Measurements from ENCODE around the gene CACNA2D4. TPM values are rescaled to one million over a fixed set of nuclear protein-coding genes. Genes with fewer than 3 reads are reported as not detected.

Gene CACNA2D4
- total RNA-seq, 1 experiment from 2014 or later, result 1.7 TPM

DNA sequence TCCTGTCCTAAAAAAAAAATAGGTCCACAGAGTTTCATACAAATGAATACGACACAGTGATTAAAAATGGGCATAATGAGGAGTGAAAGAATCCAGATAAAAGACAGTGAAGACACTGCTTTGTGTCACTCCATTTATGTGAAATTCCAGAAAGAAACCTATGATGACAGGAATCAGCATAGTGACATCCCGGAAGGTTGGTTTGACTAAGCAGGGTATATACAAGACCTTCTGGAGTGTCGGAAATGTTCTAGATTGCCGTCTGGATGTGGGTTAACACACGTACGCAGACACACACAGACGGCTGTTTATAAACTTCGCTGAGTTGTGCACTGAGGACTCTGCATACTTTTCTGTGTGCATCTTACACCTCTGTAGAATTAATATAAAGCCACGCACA is 13.2 kb upstream of the CACNA2D4 start:
- intact Hi-C loops (cut with micrococcal nuclease), result no loop called here
- H3K27ac ChIP-seq (ENCODE audit: low read depth, low read length), result no peak overlapping the region
- BruUV-seq (replicated peaks), result no TSS peak
- no peak overlapping the region for H2AFZ ChIP-seq (ENCODE audit: low read depth, low read length, poor library complexity, severe bottlenecking)
- no peaks in the 10 kb centered on the region for H3K9me3 ChIP-seq (ENCODE audit: control insufficient read depth in 1 of 2, insufficient read depth in 1 of 2, low read depth in 1 of 2, low read length in 2 of 2)
- no peaks in the 10 kb centered on the region for H3K36me3 ChIP-seq (ENCODE audit: control insufficient read depth in 1 of 2, insufficient read depth in 2 of 2, low read length in 2 of 2)
- CTCF ChIA-PET, result no interaction called here
- ATAC-seq, result no peak
- RAD21 ChIA-PET (ENCODE audit: low non-redundant PET in 1 of 2, low total read pairs in 2 of 2, uncharacterized antibody in 2 of 2, unreplicated experiment in 2 of 2), result no interaction called here
- H3K9me2 ChIP-seq (ENCODE audit: insufficient read depth), result no peaks in the 10 kb centered on the region
- H3K4me2 ChIP-seq (ENCODE audit: low read length), result no peak overlapping the region
- no peaks in the 10 kb centered on the region for H4K20me1 ChIP-seq (ENCODE audit: insufficient read depth)
- DNase-seq (ENCODE audit: low read depth, low spot score), result no peak
- POLR2A ChIA-PET, result no interaction called here
- no peaks in the 10 kb centered on the region for H3K79me2 ChIP-seq (ENCODE audit: insufficient read depth, low read length)
- H3K9ac ChIP-seq (ENCODE audit: low read length), result no peak overlapping the region
- no peaks in the 10 kb centered on the region for H3K27me3 ChIP-seq (ENCODE audit: insufficient read depth, low read length)
- no peak for TF ChIP-seq RAD21 (IDR thresholded peaks at IDR 0.05; ENCODE audit: low read depth)
- no peak for TF ChIP-seq SP1 (IDR thresholded peaks at IDR 0.05; ENCODE audit: low read depth)
- TF ChIP-seq CEBPB (IDR thresholded peaks at IDR 0.05; ENCODE audit: low read depth), result no peak
- TF ChIP-seq, protein P1, sequence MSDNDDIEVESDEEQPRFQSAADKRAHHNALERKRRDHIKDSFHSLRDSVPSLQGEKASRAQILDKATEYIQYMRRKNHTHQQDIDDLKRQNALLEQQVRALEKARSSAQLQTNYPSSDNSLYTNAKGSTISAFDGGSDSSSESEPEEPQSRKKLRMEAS (IDR thresholded peaks at IDR 0.05), result no peak
- no peak for TF ChIP-seq EGR1 (IDR thresholded peaks at IDR 0.05; ENCODE audit: low read depth)
- no peak for TF ChIP-seq ZNF274 (IDR thresholded peaks at IDR 0.05; ENCODE audit: low read depth, low read length)
- TF ChIP-seq, protein P2, sequence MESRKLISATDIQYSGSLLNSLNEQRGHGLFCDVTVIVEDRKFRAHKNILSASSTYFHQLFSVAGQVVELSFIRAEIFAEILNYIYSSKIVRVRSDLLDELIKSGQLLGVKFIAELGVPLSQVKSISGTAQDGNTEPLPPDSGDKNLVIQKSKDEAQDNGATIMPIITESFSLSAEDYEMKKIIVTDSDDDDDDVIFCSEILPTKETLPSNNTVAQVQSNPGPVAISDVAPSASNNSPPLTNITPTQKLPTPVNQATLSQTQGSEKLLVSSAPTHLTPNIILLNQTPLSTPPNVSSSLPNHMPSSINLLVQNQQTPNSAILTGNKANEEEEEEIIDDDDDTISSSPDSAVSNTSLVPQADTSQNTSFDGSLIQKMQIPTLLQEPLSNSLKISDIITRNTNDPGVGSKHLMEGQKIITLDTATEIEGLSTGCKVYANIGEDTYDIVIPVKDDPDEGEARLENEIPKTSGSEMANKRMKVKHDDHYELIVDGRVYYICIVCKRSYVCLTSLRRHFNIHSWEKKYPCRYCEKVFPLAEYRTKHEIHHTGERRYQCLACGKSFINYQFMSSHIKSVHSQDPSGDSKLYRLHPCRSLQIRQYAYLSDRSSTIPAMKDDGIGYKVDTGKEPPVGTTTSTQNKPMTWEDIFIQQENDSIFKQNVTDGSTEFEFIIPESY (IDR thresholded peaks at IDR 0.05; ENCODE audit: extremely low read depth, insufficient replicate concordance, low read length), result no peak
- TF ChIP-seq, protein P3, sequence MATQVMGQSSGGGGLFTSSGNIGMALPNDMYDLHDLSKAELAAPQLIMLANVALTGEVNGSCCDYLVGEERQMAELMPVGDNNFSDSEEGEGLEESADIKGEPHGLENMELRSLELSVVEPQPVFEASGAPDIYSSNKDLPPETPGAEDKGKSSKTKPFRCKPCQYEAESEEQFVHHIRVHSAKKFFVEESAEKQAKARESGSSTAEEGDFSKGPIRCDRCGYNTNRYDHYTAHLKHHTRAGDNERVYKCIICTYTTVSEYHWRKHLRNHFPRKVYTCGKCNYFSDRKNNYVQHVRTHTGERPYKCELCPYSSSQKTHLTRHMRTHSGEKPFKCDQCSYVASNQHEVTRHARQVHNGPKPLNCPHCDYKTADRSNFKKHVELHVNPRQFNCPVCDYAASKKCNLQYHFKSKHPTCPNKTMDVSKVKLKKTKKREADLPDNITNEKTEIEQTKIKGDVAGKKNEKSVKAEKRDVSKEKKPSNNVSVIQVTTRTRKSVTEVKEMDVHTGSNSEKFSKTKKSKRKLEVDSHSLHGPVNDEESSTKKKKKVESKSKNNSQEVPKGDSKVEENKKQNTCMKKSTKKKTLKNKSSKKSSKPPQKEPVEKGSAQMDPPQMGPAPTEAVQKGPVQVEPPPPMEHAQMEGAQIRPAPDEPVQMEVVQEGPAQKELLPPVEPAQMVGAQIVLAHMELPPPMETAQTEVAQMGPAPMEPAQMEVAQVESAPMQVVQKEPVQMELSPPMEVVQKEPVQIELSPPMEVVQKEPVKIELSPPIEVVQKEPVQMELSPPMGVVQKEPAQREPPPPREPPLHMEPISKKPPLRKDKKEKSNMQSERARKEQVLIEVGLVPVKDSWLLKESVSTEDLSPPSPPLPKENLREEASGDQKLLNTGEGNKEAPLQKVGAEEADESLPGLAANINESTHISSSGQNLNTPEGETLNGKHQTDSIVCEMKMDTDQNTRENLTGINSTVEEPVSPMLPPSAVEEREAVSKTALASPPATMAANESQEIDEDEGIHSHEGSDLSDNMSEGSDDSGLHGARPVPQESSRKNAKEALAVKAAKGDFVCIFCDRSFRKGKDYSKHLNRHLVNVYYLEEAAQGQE (IDR thresholded peaks at IDR 0.05; ENCODE audit: low read depth), result no peak
- no peak for TF ChIP-seq SIN3A (IDR thresholded peaks at IDR 0.05; ENCODE audit: low read depth)
- no peak for TF ChIP-seq POLR2A (IDR thresholded peaks at IDR 0.05; ENCODE audit: borderline replicate concordance, extremely low read depth, insufficient read depth, insufficient read length)
- no peak for TF ChIP-seq CBX3 (IDR thresholded peaks at IDR 0.05; ENCODE audit: low read depth)
- TF ChIP-seq EZH2 (IDR thresholded peaks at IDR 0.05), result no peak
- no peak for TF ChIP-seq SRF (IDR thresholded peaks at IDR 0.05; ENCODE audit: low read depth)
- TF ChIP-seq POLR2AphosphoS5 (IDR thresholded peaks at IDR 0.05; ENCODE audit: low read depth, low read length), result no peak
- H3K4me3 ChIP-seq (replicated peaks in 1 of 2; ENCODE audit: low read depth in 1 of 2, low read length in 2 of 2), result no peak overlapping the region
- H3K4me1 ChIP-seq (ENCODE audit: control insufficient read depth in 1 of 2, insufficient read depth in 2 of 2, low read length in 2 of 2), result no peaks in the 10 kb centered on the region
